Measurements from ENCODE around the gene STK32A.

GRCh38 chr5:147336876-147337275 lies 102.0 kb downstream of the STK32A start:
- no peak for TF ChIP-seq CTCF (IDR thresholded peaks at IDR 0.05)
- no peak for TF ChIP-seq POLR2A (IDR thresholded peaks at IDR 0.05)

Measured in uterus (tissue), 2 donors.